Esophagus muscularis mucosa (tissue), 4 donors: Measurements from ENCODE around the gene NECTIN1. TPM values are rescaled to one million over a fixed set of nuclear protein-coding genes. Genes with fewer than 3 reads are reported as not detected.

ENCODE experiments used
- DNase-seq: peaks from one replicate; pipeline ENCODE4 v3.0.0-alpha.2; 2017; ENCODE audit errors: extremely low spot score
- H3K27ac ChIP-seq, 4 donors: fragments of 200-600 bp; sonication (generic); replicated peaks in 1 of 4; 1 replicate in 3 of 4; 2 replicates in 1 of 4; pipeline ENCODE4 v1.5.1; 2016 to 2019; ENCODE audit warnings: mild to moderate bottlenecking in 1 of 4
- H3K27me3 ChIP-seq, 4 donors: fragments of 200-600 bp; sonication (generic); one replicate each; pipeline versions ENCODE4 v1.5.1 to v1.6.0; 2016 to 2019
- H3K36me3 ChIP-seq, 4 donors: fragments of 200-600 bp; sonication (generic); one replicate each; pipeline ENCODE4 v1.5.1; 2016 to 2019
- H3K4me1 ChIP-seq, 4 donors: fragments of 200-600 bp; sonication (generic); one replicate each; pipeline ENCODE4 v1.5.1; 2016 to 2019
- H3K4me3 ChIP-seq, 4 donors: fragments of 200-600 bp; sonication (generic); 1 replicate in 2 of 4; 2 replicates in 2 of 4; pipeline ENCODE4 v1.5.1; 2016 to 2019; ENCODE audit warnings: mild to moderate bottlenecking in 4 of 4, moderate library complexity in 1 of 4
- H3K9me3 ChIP-seq, 4 donors: fragments of 200-600 bp; sonication (generic); 1 replicate in 3 of 4; 2 replicates in 1 of 4; pipeline ENCODE4 v1.5.1; 2016 to 2019
- EP300 ChIP-seq: sonication (generic); formaldehyde crosslinking; IDR thresholded peaks from one replicate; pipeline ENCODE4 v1.6.1; 2017; ENCODE audit warnings: antibody characterized with exemption
- POLR2A ChIP-seq: fragments of 450-650 bp; IDR thresholded peaks from one replicate; pipeline ENCODE4 v1.6.1; 2017; ENCODE audit warnings: antibody characterized with exemption, moderate library complexity, mild to moderate bottlenecking, low read depth
- POLR2AphosphoS5 ChIP-seq, 2 donors: sonication (generic); formaldehyde crosslinking; IDR thresholded peaks; one replicate each; pipeline ENCODE4 v1.6.1; 2017; ENCODE audit warnings: antibody characterized with exemption in 2 of 2
- WGBS: methylation state at CpG from one replicate; pipeline ENCODE4 v1.1.5; 2018; 5-methylcytosine and 5-hydroxymethylcytosine counted together
- intact Hi-C: fragments of 100-400 bp; cut with DNase I; formaldehyde crosslinking; loops from one replicate; pipeline ENCODE4 v1.15.1; 2023
- total RNA-seq, 4 donors: library from RNA; depleted of rRNA; stranded (reverse); fragments of >200 nt; gene quantifications; one replicate each; pipeline versions ENCODE4 v1.1.0 to v1.2.1, GENCODE V29; 2016
- TF ChIP-seq, protein P1 (sequence below), 3 experiments: fragments of 200-600 bp in 2 of 3; fragments of 450-650 bp in 1 of 3; sonication (generic) in 2 of 3; IDR thresholded peaks; one replicate each; pipeline ENCODE4 v1.5.1; 2017 to 2019; ENCODE audit warnings: antibody characterized with exemption in 3 of 3, mild to moderate bottlenecking in 2 of 3, moderate library complexity in 1 of 3

The NECTIN1 gene
- total RNA-seq, 4 donors from 2014 or later: 1.7 to 4.0 (median 2.5) TPM

DNA sequence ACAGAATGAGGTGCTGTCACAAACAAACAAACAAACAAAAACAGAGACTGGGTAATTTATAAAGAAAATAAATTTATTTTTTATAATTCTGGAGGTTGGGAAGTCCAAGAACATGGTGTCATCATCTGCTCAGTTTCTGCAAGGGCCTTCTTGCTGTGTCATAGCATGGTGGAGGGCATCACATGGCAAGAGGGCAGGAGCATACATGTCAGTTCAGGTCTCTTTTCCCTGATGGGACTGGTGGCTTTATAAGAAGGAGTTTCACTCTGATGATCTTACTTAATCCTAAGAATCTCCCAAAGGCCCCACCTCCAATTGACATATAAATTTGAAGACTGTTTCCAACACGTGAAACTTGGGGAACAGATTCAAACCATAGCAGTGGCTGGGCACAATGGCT is 135.7 kb downstream of the NECTIN1 start:
- Histone ChIP-seq H3K9me3 (peaks cover 0 to 4% (median 0%) of the 10 kb centered on the region in 4 donors), H3K4me3 (no peak overlapping the region), H3K36me3 (no peaks in the 10 kb centered on the region), H3K27me3 (no peaks in the 10 kb centered on the region), H3K4me1 (peaks cover 0 to 3% (median 0%) of the 10 kb centered on the region in 4 donors), H3K27ac (no peak overlapping the region)
- intact Hi-C loops: no loop called here
- WGBS: 92% methylated on average over 1 of the region's 1 CpG
- TF ChIP-seq EP300 (no peak), POLR2AphosphoS5 (IDR thresholded peaks at IDR 0.05) (no peak), POLR2A (no peak)
- TF ChIP-seq, protein P1, sequence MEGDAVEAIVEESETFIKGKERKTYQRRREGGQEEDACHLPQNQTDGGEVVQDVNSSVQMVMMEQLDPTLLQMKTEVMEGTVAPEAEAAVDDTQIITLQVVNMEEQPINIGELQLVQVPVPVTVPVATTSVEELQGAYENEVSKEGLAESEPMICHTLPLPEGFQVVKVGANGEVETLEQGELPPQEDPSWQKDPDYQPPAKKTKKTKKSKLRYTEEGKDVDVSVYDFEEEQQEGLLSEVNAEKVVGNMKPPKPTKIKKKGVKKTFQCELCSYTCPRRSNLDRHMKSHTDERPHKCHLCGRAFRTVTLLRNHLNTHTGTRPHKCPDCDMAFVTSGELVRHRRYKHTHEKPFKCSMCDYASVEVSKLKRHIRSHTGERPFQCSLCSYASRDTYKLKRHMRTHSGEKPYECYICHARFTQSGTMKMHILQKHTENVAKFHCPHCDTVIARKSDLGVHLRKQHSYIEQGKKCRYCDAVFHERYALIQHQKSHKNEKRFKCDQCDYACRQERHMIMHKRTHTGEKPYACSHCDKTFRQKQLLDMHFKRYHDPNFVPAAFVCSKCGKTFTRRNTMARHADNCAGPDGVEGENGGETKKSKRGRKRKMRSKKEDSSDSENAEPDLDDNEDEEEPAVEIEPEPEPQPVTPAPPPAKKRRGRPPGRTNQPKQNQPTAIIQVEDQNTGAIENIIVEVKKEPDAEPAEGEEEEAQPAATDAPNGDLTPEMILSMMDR (IDR thresholded peaks at IDR 0.05): no peak
- no peak for DNase-seq

DNA sequence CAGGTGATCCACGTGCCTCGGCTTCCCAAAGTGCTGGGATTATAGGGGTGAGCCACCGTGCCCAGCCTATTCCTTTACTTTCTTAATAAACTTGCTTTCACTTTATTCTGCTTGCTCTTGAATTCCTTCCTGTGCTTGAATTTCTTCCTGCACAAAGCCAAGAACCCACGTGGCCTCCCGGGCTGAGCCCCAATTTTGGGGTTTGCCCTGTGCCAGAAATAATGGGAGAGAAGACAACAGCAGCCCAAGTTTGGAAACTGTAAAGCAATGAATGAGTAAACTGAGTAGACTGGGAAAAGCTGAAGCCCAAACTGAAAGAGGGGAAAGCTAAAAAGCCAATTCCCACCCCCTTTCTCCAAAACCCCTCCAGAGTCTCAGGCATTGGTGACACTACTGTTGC is 136.4 kb downstream of the NECTIN1 start:
- TF ChIP-seq POLR2A: no peak
- peak in 1 of 2 donors; percentile 30 for TF ChIP-seq POLR2AphosphoS5 (IDR thresholded peaks at IDR 0.05)

DNA sequence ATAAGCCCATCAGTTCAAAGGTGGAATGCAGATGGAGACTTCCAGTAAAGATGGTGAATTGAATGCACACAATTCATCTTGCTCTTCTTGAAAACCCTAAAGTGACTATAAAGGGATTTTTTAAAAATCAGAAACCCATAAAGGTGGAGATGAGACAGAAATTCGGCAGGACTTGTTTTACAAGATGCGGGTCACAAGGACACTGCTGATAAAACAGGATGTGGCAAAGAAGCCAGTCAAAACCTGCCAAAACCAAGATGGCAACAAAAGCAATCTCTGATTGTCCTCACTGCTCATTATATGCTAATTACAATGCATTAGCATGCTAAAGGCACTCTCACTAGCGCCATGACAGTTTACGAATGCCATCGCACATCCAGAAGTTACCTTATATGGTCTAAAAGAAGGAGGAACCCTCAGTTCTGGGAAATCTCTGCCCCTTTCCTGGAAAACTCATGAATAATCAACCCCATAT is 137.1 kb downstream of the NECTIN1 start:
- Histone ChIP-seq H3K27me3 (no peaks in the 10 kb centered on the region), H3K4me3 (no peak overlapping the region), H3K27ac (peak overlapping the region in 1 of 4 donors; percentile 65), H3K4me1 (peaks cover 0 to 3% (median 0%) of the 10 kb centered on the region in 4 donors), H3K36me3 (no peaks in the 10 kb centered on the region), H3K9me3 (peaks cover 0 to 4% (median 0%) of the 10 kb centered on the region in 4 donors)
- no peak for DNase-seq
- 79% methylated on average over 5 of the region's 5 CpGs for WGBS
- intact Hi-C loops: no loop called here
- TF ChIP-seq POLR2A (no peak), POLR2AphosphoS5 (IDR thresholded peaks at IDR 0.05) (no peak), EP300 (no peak)
- TF ChIP-seq, protein P1 (IDR thresholded peaks at IDR 0.05): no peak

More for the DNA sequence above, 136.4 kb downstream of the NECTIN1 start:
- Histone ChIP-seq H3K27me3 (no peaks in the 10 kb centered on the region), H3K4me1 (peaks cover 0 to 3% (median 0%) of the 10 kb centered on the region in 4 donors), H3K4me3 (no peak overlapping the region), H3K36me3 (no peaks in the 10 kb centered on the region), H3K27ac (peak overlapping the region in 2 of 4 donors; percentile 19 to 65), H3K9me3 (peaks cover 0 to 4% (median 0%) of the 10 kb centered on the region in 4 donors)
- intact Hi-C loops: no loop called here
- 39% methylated on average over 5 of the region's 5 CpGs for WGBS
- DNase-seq: no peak

DNA sequence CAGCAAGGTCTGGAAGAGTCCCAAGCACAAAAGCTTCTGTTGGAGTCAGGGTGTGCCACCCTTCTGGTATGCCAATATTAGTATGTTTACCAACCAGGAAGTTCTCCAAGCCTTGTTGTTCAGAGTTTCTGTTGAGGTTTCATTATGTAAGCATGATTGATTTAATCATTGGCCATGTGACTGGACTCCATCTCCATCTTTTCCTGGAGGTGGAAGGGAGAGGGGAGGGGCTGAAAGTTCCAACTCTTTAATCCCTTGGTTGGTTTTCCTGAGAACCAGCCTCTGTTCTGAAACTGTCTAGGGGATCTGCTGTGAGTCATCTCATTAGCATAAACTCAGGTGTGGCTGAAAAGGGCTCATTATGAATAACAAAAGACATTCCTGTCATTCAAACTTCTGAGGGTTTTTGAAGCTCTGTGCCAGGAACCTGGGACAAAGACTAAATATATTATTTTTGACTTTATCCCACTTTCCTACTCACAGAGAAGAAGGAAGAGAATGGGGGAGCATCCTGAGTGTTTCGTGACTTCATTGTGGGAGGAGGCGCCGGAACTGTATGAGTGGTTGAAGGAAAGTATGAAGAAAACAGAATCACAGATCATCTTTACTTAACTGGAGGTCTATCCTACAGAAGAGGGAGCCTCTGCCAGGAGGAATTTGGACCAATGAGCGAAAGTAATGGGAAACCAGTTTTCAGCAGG is 138.2 kb downstream of the NECTIN1 start:
- TF ChIP-seq, protein P1 (IDR thresholded peaks at IDR 0.05): no peak
- TF ChIP-seq POLR2A (no peak), POLR2AphosphoS5 (IDR thresholded peaks at IDR 0.05) (no peak), EP300 (no peak)
- no peak for DNase-seq
- no peak overlapping the region for H3K4me3 ChIP-seq
- H3K27ac ChIP-seq: no peak overlapping the region
- peaks cover 0 to 6% (median 0%) of the 10 kb centered on the region in 4 donors for H3K27me3 ChIP-seq
- H3K4me1 ChIP-seq: peaks cover 0 to 3% (median 0%) of the 10 kb centered on the region in 4 donors
- 88% methylated on average over 4 of the region's 4 CpGs for WGBS
- peaks cover 0 to 4% (median 0%) of the 10 kb centered on the region in 4 donors for H3K9me3 ChIP-seq
- no peaks in the 10 kb centered on the region for H3K36me3 ChIP-seq
- intact Hi-C loops: no loop called here

DNA sequence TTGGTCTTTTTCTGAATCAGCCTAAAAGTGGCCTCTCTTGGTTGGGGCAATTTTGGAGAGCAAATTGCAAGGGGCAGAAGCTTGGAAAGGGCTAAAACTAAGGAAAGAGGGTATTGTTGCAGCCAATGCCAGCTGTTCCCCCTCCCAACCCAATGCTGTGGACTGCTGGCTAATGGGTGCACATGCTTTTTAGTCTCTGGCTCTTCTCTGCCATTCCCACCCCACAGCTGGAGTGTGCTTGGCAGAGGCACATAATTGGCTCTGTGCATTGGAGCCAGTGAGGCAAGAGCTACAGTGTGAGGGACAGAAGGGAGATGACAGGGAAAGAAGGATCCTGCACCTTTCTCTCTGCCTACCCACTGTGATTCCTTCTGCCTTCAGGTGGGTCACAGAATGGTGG is 140.0 kb downstream of the NECTIN1 start:
- H3K27ac ChIP-seq: no peak overlapping the region
- peaks cover 0 to 4% (median 0%) of the 10 kb centered on the region in 4 donors for H3K9me3 ChIP-seq
- DNase-seq: no peak
- H3K27me3 ChIP-seq: peaks cover 0 to 22% (median 7%) of the 10 kb centered on the region in 4 donors
- H3K4me3 ChIP-seq: no peak overlapping the region
- H3K4me1 ChIP-seq: peaks cover 14 to 19% (median 15%) of the 10 kb centered on the region in 4 donors
- H3K36me3 ChIP-seq: no peaks in the 10 kb centered on the region
- TF ChIP-seq, protein P1 (IDR thresholded peaks at IDR 0.05): no peak
- TF ChIP-seq POLR2A (no peak), EP300 (no peak), POLR2AphosphoS5 (IDR thresholded peaks at IDR 0.05) (no peak)
- intact Hi-C loops: no loop called here
